ENCODE results near the gene AMELY. TPM values are rescaled to one million over a fixed set of nuclear protein-coding genes. Genes with fewer than 3 reads are reported as not detected.

Gene AMELY
- polyA plus RNA-seq, 1 experiment: not detected

DNA sequence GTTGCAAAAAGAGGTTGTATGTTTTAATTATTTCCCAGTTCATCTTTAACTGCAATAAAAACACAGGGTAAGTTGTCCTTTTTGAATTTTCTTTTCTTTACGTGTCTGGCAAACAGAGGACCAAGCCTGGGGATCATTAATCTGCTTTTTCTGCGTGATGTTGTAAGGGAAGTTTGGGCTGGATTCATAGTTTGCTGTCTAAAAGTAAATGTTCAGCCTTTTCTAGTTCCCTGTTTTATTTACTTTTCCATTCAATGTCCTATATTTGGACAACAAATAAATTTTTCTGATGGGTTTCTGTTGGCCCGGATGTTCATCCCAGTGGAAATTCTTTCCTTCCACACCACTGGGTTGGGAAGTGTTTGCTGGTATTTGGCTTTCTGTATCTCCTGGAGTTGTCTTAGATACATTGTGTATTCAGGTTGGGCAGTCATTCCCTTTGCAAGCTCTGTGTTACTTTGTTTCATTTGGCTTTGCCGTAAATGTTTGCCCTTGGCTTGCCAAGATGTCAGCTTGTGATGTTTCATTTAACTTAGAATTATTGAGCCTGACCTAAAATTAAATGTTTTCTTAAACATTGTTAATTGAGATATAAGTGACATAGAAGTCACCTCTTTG, 20.3 kb upstream of the AMELY start:
- no peak overlapping the region for H3K4me3 ChIP-seq (ENCODE audit: low read depth, low read length)
- H3K36me3 ChIP-seq (ENCODE audit: control insufficient read depth, insufficient read depth, low read length): no peaks in the 10 kb centered on the region
- DNase-seq (ENCODE audit: low read depth): no peak
- ChIA-PET CTCF (no interaction called here), POLR2A (no interaction called here)
- no peaks in the 10 kb centered on the region for H3K27me3 ChIP-seq (ENCODE audit: control insufficient read depth, insufficient read depth, low read length)
- TF ChIP-seq, protein P1, sequence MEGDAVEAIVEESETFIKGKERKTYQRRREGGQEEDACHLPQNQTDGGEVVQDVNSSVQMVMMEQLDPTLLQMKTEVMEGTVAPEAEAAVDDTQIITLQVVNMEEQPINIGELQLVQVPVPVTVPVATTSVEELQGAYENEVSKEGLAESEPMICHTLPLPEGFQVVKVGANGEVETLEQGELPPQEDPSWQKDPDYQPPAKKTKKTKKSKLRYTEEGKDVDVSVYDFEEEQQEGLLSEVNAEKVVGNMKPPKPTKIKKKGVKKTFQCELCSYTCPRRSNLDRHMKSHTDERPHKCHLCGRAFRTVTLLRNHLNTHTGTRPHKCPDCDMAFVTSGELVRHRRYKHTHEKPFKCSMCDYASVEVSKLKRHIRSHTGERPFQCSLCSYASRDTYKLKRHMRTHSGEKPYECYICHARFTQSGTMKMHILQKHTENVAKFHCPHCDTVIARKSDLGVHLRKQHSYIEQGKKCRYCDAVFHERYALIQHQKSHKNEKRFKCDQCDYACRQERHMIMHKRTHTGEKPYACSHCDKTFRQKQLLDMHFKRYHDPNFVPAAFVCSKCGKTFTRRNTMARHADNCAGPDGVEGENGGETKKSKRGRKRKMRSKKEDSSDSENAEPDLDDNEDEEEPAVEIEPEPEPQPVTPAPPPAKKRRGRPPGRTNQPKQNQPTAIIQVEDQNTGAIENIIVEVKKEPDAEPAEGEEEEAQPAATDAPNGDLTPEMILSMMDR (IDR thresholded peaks at IDR 0.05; ENCODE audit: insufficient read depth, low read depth, low read length): no peak

DNA sequence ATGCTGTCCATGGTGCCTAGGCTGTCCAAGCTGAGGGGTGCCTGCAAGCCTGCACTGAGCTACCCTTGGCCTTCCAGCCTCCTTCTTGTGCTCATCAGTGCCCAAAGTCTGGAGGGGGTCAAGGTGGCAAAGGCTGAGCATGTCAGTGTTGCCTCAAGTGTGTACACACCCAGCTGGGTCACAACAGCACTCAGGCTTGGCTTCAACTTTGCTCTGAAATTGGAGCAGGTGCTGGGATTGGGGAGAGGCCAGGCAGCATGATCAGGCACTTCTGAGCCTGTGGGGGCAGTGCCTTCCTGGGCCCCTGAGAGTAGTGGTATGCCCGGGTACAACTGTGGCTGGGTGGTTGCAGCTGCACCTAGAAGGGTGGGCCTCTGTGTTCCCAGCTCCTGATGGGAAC, 17.7 kb upstream of the AMELY start:
- no peak overlapping the region for H3K4me3 ChIP-seq (ENCODE audit: low read depth, low read length)
- TF ChIP-seq, protein P1 (IDR thresholded peaks at IDR 0.05; ENCODE audit: insufficient read depth, low read depth, low read length): no peak
- ChIA-PET POLR2A (no interaction called here), CTCF (no interaction called here)
- DNase-seq (ENCODE audit: low read depth): no peak
- no peaks in the 10 kb centered on the region for H3K36me3 ChIP-seq (ENCODE audit: control insufficient read depth, insufficient read depth, low read length)
- no peaks in the 10 kb centered on the region for H3K27me3 ChIP-seq (ENCODE audit: control insufficient read depth, insufficient read depth, low read length)

DNA sequence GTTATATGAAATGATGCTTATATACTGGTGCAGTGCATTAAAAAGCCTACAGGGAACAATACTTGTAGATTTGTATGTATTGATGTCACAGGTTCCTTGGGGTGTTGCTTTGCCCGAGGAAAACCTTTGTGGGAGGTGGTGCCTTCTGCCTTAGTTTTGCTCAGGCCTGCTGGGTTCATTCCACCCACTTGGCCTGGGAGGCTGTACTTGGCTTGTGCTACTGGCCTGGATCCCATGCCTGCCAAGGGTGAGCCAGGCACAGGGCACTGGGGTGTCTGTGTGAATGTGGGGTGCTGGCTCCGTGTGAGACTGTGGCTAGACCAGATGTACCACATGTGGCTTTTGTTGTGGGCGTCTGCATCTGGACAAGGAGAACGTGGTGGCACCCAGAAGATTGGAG, 16.7 kb upstream of the AMELY start:
- ChIA-PET CTCF (no interaction called here), POLR2A (no interaction called here)
- no peaks in the 10 kb centered on the region for H3K36me3 ChIP-seq (ENCODE audit: control insufficient read depth, insufficient read depth, low read length)
- TF ChIP-seq, protein P1 (IDR thresholded peaks at IDR 0.05; ENCODE audit: insufficient read depth, low read depth, low read length): no peak
- no peak overlapping the region for H3K4me3 ChIP-seq (ENCODE audit: low read depth, low read length)
- no peak for DNase-seq (ENCODE audit: low read depth)
- no peaks in the 10 kb centered on the region for H3K27me3 ChIP-seq (ENCODE audit: control insufficient read depth, insufficient read depth, low read length)

DNA sequence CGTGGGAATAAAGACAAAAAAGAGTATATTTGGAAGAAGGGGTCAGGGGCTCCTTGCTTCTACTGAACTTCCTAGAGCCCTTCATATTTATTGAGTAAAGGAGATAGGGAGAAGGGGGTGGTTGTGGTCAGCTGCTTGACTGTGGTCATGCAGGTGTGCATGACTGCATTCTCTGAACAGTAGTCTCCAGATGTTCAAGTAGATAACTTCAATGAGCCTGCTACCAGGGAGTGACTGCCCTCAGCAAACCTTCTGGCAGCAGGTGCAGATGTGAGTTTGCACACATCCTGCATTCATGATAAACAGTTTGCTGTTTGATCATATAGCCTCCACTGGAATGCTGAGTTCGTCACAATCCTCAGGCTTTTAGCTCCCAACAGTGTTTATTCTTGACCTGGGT, 9.5 kb upstream of the AMELY start:
- Histone ChIP-seq H3K4me3 (ENCODE audit: low read depth, low read length) (no peak overlapping the region), H3K36me3 (ENCODE audit: control insufficient read depth, insufficient read depth, low read length) (no peaks in the 10 kb centered on the region), H3K27me3 (ENCODE audit: control insufficient read depth, insufficient read depth, low read length) (no peaks in the 10 kb centered on the region)
- DNase-seq (ENCODE audit: low read depth): no peak
- POLR2A ChIA-PET: no interaction called here
- TF ChIP-seq, protein P1 (IDR thresholded peaks at IDR 0.05; ENCODE audit: insufficient read depth, low read depth, low read length): no peak
- CTCF ChIA-PET: no interaction called here

DNA sequence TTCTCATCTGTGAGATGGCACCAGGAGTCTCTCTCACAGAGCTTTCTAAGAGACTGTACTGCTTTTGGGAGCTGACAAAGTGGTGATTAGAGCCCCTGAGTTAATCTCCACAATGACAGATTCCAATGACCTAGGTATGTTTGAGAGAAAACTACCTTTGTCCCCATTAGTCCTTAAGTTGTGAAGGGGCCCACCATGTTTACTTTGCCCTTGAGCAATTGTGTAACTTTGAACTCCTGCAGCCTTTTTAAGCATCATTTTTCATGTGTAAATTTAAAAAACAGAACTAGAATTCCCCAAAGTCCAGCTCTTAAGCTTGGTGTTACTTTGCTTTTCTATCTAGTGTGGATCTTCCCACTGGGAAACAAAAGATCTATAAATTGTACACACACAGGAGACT, 1.8 kb upstream of the AMELY start:
- no peak for DNase-seq (ENCODE audit: low read depth)
- TF ChIP-seq, protein P1 (IDR thresholded peaks at IDR 0.05; ENCODE audit: insufficient read depth, low read depth, low read length): no peak
- Histone ChIP-seq H3K4me3 (ENCODE audit: low read depth, low read length) (no peak overlapping the region), H3K27me3 (ENCODE audit: control insufficient read depth, insufficient read depth, low read length) (no peaks in the 10 kb centered on the region), H3K36me3 (ENCODE audit: control insufficient read depth, insufficient read depth, low read length) (no peaks in the 10 kb centered on the region)
- ChIA-PET CTCF (no interaction called here), POLR2A (no interaction called here)

Data from BJ (cell line).